HepG2 (cell line): Measurements from ENCODE around the gene LRRC4C. TPM values are rescaled to one million over a fixed set of nuclear protein-coding genes. Genes with fewer than 3 reads are reported as not detected.

Experiments used
- ATAC-seq: fragments of 200-7000 bp; cut with Tn5 transposase; 3 replicates; pipeline ENCODE4 v1.9.1; 2020; ENCODE audit warnings: mild to moderate bottlenecking, moderate library complexity
- BruUV-seq: library from RNA; stranded (reverse); fragments of 400-500 nt; replicated peaks from 2 replicates; lab custom pipeline; 2021; lab: Mats Ljungman, UMichigan
- CTCF ChIA-PET: fragments of 300-600 bp; formaldehyde crosslinking; extraction: SDS; loops from one replicate; lab custom pipeline; 2021; ENCODE audit warnings: low total read pairs, inconsistent platforms, low intra/inter-chr PET ratio; lab: Yijun Ruan, JAX
- POLR2A ChIA-PET: fragments of 350-600 bp; sonication (Branson Sonifier 250); formaldehyde crosslinking; loops from one replicate; lab custom pipeline; 2020; ENCODE audit warnings: antibody characterized with exemption, inconsistent platforms; lab: Yijun Ruan, JAX
- DNase-seq: peaks from one replicate; pipeline ENCODE4 v3.0.0-alpha.2; 2015; ENCODE audit warnings: low spot score
- FAIRE-seq: peaks from 3 replicates; lab custom pipeline; 2011; peaks lifted over from hg19 to GRCh38; lab: Jason Lieb, UNC
- H2AFZ ChIP-seq: one replicate; pipeline ENCODE4 v1.6.1; 2011; ENCODE audit warnings: low read length, inconsistent platforms
- H3K27ac ChIP-seq: fragments of 300-600 bp; 3 replicates; pipeline ENCODE4 v1.8.0; 2011; ENCODE audit warnings: mixed run types, mild to moderate bottlenecking, mixed read lengths, low read length, inconsistent platforms; ENCODE audit not compliant: insufficient read depth; ENCODE audit errors: extremely low read length
- H3K27me3 ChIP-seq, 2 experiments: fragments of 200-600 bp in 1 of 2; 2 replicates in 1 of 2; 3 replicates in 1 of 2; pipeline versions ENCODE4 v1.6.0 to v1.8.0; 2011; ENCODE audit warnings: low read length in 2 of 2, mild to moderate bottlenecking in 2 of 2, moderate library complexity in 2 of 2, inconsistent platforms in 1 of 2; ENCODE audit not compliant: insufficient read depth in 2 of 2, control insufficient read depth in 1 of 2
- H3K36me3 ChIP-seq, 2 experiments: fragments of 200-600 bp in 1 of 2; replicated peaks in 1 of 2; 2 replicates in 1 of 2; 3 replicates in 1 of 2; pipeline versions ENCODE4 v1.5.1 to v1.8.0; 2011; ENCODE audit warnings: low read length in 2 of 2, inconsistent platforms in 1 of 2; ENCODE audit not compliant: insufficient read depth in 2 of 2, control insufficient read depth in 1 of 2
- H3K4me1 ChIP-seq: 2 replicates; pipeline ENCODE4 v1.5.1; 2012; ENCODE audit warnings: low read length, inconsistent platforms; ENCODE audit not compliant: insufficient read depth
- H3K4me2 ChIP-seq: 2 replicates; pipeline ENCODE4 v1.6.0; 2011; ENCODE audit warnings: low read depth, low read length, inconsistent platforms
- H3K4me3 ChIP-seq, 3 experiments: fragments of 200-600 bp in 1 of 3; sonication (generic), shearing (Covaris generic) in 1 of 3; replicated peaks in 1 of 3; 2 replicates each; pipeline ENCODE4 v1.5.1; 2011 to 2016; ENCODE audit warnings: low read length in 3 of 3, inconsistent platforms in 2 of 3, low read depth in 2 of 3, mild to moderate bottlenecking in 2 of 3, control low read depth in 1 of 3, mixed read lengths in 1 of 3; ENCODE audit not compliant: insufficient read depth in 1 of 3
- H3K79me2 ChIP-seq: one replicate; pipeline ENCODE4 v1.6.1; 2011; ENCODE audit warnings: low read length, inconsistent platforms; ENCODE audit not compliant: insufficient read depth
- H3K9ac ChIP-seq: 2 replicates; pipeline ENCODE4 v1.6.0; 2011; ENCODE audit warnings: mild to moderate bottlenecking, low read depth, low read length, inconsistent platforms; ENCODE audit not compliant: insufficient read depth
- H3K9me3 ChIP-seq: 2 replicates; pipeline ENCODE4 v1.5.1; 2012; ENCODE audit warnings: mild to moderate bottlenecking, low read length
- H4K20me1 ChIP-seq: 2 replicates; pipeline ENCODE4 v1.6.0; 2011; ENCODE audit warnings: inconsistent platforms, mild to moderate bottlenecking, low read length, moderate library complexity; ENCODE audit not compliant: insufficient read depth
- ATAD3A ChIP-seq: sonication (generic); formaldehyde crosslinking; IDR thresholded peaks from 2 replicates; pipeline ENCODE4 v1.4.0; 2020; ENCODE audit warnings: missing genetic modification reagents
- BCLAF1 ChIP-seq: fragments of 450-650 bp; IDR thresholded peaks from 2 replicates; pipeline ENCODE4 v1.6.1; 2017; ENCODE audit warnings: mild to moderate bottlenecking
- IKZF5 ChIP-seq: IDR thresholded peaks from 2 replicates; pipeline ENCODE4 v1.6.1; 2018; ENCODE audit warnings: missing genetic modification reagents, mild to moderate bottlenecking, missing compliant biosample characterization
- IRF9 ChIP-seq: sonication (generic); formaldehyde crosslinking; IDR thresholded peaks from 2 replicates; pipeline ENCODE4 v1.8.0; 2022; ENCODE audit warnings: missing genetic modification reagents, mild to moderate bottlenecking, borderline replicate concordance
- NFAT5 ChIP-seq: sonication (generic); formaldehyde crosslinking; IDR thresholded peaks from 2 replicates; pipeline ENCODE4 v1.4.0; 2020; ENCODE audit warnings: missing genetic modification reagents
- NFE2 ChIP-seq: sonication (generic); formaldehyde crosslinking; IDR thresholded peaks from 2 replicates; pipeline ENCODE4 v1.4.0; 2020; ENCODE audit warnings: missing genetic modification reagents
- PPARG ChIP-seq: conservative IDR thresholded peaks from 2 replicates; pipeline ENCODE4 v1.6.1; 2016; ENCODE audit warnings: missing biosample characterization, missing genetic modification reagents
- PRMT3 ChIP-seq: sonication (generic); formaldehyde crosslinking; IDR thresholded peaks from 2 replicates; pipeline ENCODE4 v1.8.1; 2022; ENCODE audit warnings: low read depth, mild to moderate bottlenecking, moderate library complexity, missing genetic modification reagents, borderline replicate concordance
- SALL1 ChIP-seq: sonication (generic); formaldehyde crosslinking; IDR thresholded peaks from 2 replicates; pipeline ENCODE4 v1.8.0; 2022; ENCODE audit warnings: mild to moderate bottlenecking, missing genetic modification reagents
- SP140L ChIP-seq: sonication (generic); formaldehyde crosslinking; IDR thresholded peaks from 2 replicates; pipeline ENCODE4 v1.4.0; 2020; ENCODE audit warnings: missing genetic modification reagents, borderline replicate concordance
- ZNF17 ChIP-seq: sonication (generic); formaldehyde crosslinking; IDR thresholded peaks from 2 replicates; pipeline ENCODE4 v1.5.0; 2020; ENCODE audit warnings: mild to moderate bottlenecking, missing genetic modification reagents
- ZNF496 ChIP-seq: sonication (generic); formaldehyde crosslinking; IDR thresholded peaks from 2 replicates; pipeline ENCODE4 v1.8.1; 2023; ENCODE audit warnings: mild to moderate bottlenecking, moderate library complexity, missing genetic modification reagents; ENCODE audit not compliant: insufficient replicate concordance
- ZNF567 ChIP-seq: sonication (generic); formaldehyde crosslinking; IDR thresholded peaks from 2 replicates; pipeline ENCODE4 v1.8.1; 2023; ENCODE audit warnings: mild to moderate bottlenecking, missing genetic modification reagents, borderline replicate concordance
- ZNF747 ChIP-seq: sonication (generic); formaldehyde crosslinking; IDR thresholded peaks from 2 replicates; pipeline ENCODE4 v1.8.1; 2023; ENCODE audit warnings: missing genetic modification reagents, mild to moderate bottlenecking, borderline replicate concordance
- ZSCAN22 ChIP-seq: sonication (generic); formaldehyde crosslinking; IDR thresholded peaks from 2 replicates; pipeline ENCODE4 v1.4.0; 2020; ENCODE audit warnings: mild to moderate bottlenecking, missing genetic modification reagents
- WGBS: methylation state at CpG from one replicate; pipeline ENCODE4 v1.1.6; 2017; ENCODE audit warnings: low lambda C conversion rate; 5-methylcytosine and 5-hydroxymethylcytosine counted together
- in situ Hi-C: cut with HindIII; loops from 2 replicates; pipeline ENCODE4 v1.10.0; 2017; ENCODE audit warnings: low pct_unique_long_range_greater_than_20kb; ENCODE audit not compliant: extremely low pct_ligation_motif_present
- intact Hi-C: fragments of 100-400 bp; cut with micrococcal nuclease; formaldehyde crosslinking; loops from one replicate; pipeline ENCODE4 v1.10.0; 2022; ENCODE audit not compliant: unreplicated experiment
- polyA plus RNA-seq, 8 experiments: library from polyadenylated mRNA; depleted of rRNA in 3 of 8; stranded (reverse) in 7 of 8; unstranded in 1 of 8; fragments of >200 nt; fragmentation: Illumina TruSeq in 4 of 8; extraction: Trizol in 4 of 8; gene quantifications; 2 replicates each; pipeline versions ENCODE4 v1.2.1 to v1.2.3, GENCODE V29; 2011 to 2016; ENCODE audit warnings: low read depth in 4 of 8, missing spikeins in 1 of 8, mixed read lengths in 1 of 8; ENCODE audit not compliant: insufficient read depth in 1 of 8
- total RNA-seq, 5 experiments: library from RNA; depleted of rRNA; stranded (reverse); fragments of >200 nt; fragmentation: Illumina TruSeq; extraction: Trizol; gene quantifications; 2 replicates each; pipeline ENCODE4 v1.2.3, GENCODE V29; 2016; ENCODE audit warnings: low read depth in 1 of 5

The LRRC4C gene
- total and polyA plus RNA-seq, 2 of the 13 experiments (the other 11 are each of a cell fraction or from before 2014, with no cell fraction given) = not detected

GRCh38 chr11:41483956-41484355, 24.5 kb upstream of the LRRC4C start:
- no peak for ATAC-seq
- FAIRE-seq = no peak
- intact Hi-C loops = no loop called here

More at GRCh38 chr11:41483956-41484355, 24.5 kb upstream of the LRRC4C start:
- WGBS = 0% methylated on average over 3 of the region's 3 CpGs
- Histone ChIP-seq H3K9me3 (no peaks in the 10 kb centered on the region), H3K36me3 (no peaks in the 10 kb centered on the region), H3K27me3 (no peaks in the 10 kb centered on the region), H3K27ac (no peak overlapping the region), H4K20me1 (no peaks in the 10 kb centered on the region; the same call in 1 of the 2 replicates), H3K4me1 (no peaks in the 10 kb centered on the region), H3K79me2 (no peaks in the 10 kb centered on the region), H3K9ac (no peak overlapping the region), H3K4me3 (no peak overlapping the region), H3K4me2 (no peak overlapping the region), H2AFZ (no peak overlapping the region)
- ChIA-PET POLR2A (no interaction called here), CTCF (no interaction called here)
- in situ Hi-C loops = no loop called here
- DNase-seq = no peak
- no TSS peak for BruUV-seq
- TF ChIP-seq IRF9 (CRISPR knock-in tag) (no peak), ZNF567 (no peak), NFAT5 (CRISPR knock-in tag) (no peak), ZNF496 (CRISPR knock-in tag) (no peak), ZSCAN22 (CRISPR knock-in tag) (no peak), ZNF747 (no peak), ZNF17 (CRISPR knock-in tag) (no peak), ATAD3A (CRISPR knock-in tag) (no peak), SP140L (CRISPR knock-in tag) (no peak), PRMT3 (CRISPR knock-in tag) (no peak), SALL1 (CRISPR knock-in tag) (no peak), NFE2 (CRISPR knock-in tag) (no peak), BCLAF1 (no peak), IKZF5 (no peak), PPARG (CRISPR knock-in tag) (no peak)
